ENCODE data around the gene LUZP2. TPM values are rescaled to one million over a fixed set of nuclear protein-coding genes. Genes with fewer than 3 reads are reported as not detected.

LUZP2 gene
- total RNA-seq (2014; rRNA removed; shearing (Covaris generic)): not detected in 2 replicates
- not detected in 2 replicates for polyA plus RNA-seq (2015; cell fraction: cytosol; rRNA removed)
- polyA plus RNA-seq (2015; cell fraction: nucleus; rRNA removed): not detected in 2 replicates

GRCh38 chr11:24496736-24497725, at the start of gene LUZP2:
Gene LUZP2, plus strand, starts transcription at chr11:24497053.
- in situ Hi-C loops (cut with HindIII; ENCODE audit: low pct_unique_long_range_greater_than_20kb, low sequenced_read_pairs): no loop called here
- DNase-seq (ENCODE audit: low read depth, low spot score): no peak

- DNase-seq (ENCODE audit: low read depth, low spot score): no peak
- in situ Hi-C loops (cut with HindIII; ENCODE audit: low pct_unique_long_range_greater_than_20kb, low sequenced_read_pairs): no loop called here
These were observed 43.6 kb upstream of the LUZP2 start for GRCh38 chr11:24453129-24453718.

- in situ Hi-C loops (cut with HindIII; ENCODE audit: low pct_unique_long_range_greater_than_20kb, low sequenced_read_pairs): no loop called here
These were observed 38.9 kb upstream of the LUZP2 start for GRCh38 chr11:24457985-24458384.

GRCh38 chr11:24470431-24470830, 26.4 kb upstream of the LUZP2 start:
- no peak for DNase-seq (ENCODE audit: low read depth, low spot score)
- in situ Hi-C loops (cut with HindIII; ENCODE audit: low pct_unique_long_range_greater_than_20kb, low sequenced_read_pairs): no loop called here

More at GRCh38 chr11:24457985-24458384, 38.9 kb upstream of the LUZP2 start:
- no peak for DNase-seq (ENCODE audit: low read depth, low spot score)

GRCh38 chr11:24471084-24471483, 25.8 kb upstream of the LUZP2 start:
- in situ Hi-C loops (cut with HindIII; ENCODE audit: low pct_unique_long_range_greater_than_20kb, low sequenced_read_pairs): no loop called here

GRCh38 chr11:24478718-24479117, 18.1 kb upstream of the LUZP2 start:
- in situ Hi-C loops (cut with HindIII; ENCODE audit: low pct_unique_long_range_greater_than_20kb, low sequenced_read_pairs): no loop called here
- no peak for DNase-seq (ENCODE audit: low read depth, low spot score)

More at GRCh38 chr11:24471084-24471483, 25.8 kb upstream of the LUZP2 start:
- DNase-seq (ENCODE audit: low read depth, low spot score): no peak

- no peak for DNase-seq (ENCODE audit: low read depth, low spot score)
- in situ Hi-C loops (cut with HindIII; ENCODE audit: low pct_unique_long_range_greater_than_20kb, low sequenced_read_pairs): no loop called here
These were observed 7.4 kb upstream of the LUZP2 start for GRCh38 chr11:24489477-24489876.

GRCh38 chr11:24496386-24496735, 492 bp upstream of the LUZP2 start:
- no peak for DNase-seq (ENCODE audit: low read depth, low spot score)
- in situ Hi-C loops (cut with HindIII; ENCODE audit: low pct_unique_long_range_greater_than_20kb, low sequenced_read_pairs): no loop called here

GRCh38 chr11:24497831-24498230, 978 bp downstream of the LUZP2 start:
- in situ Hi-C loops (cut with HindIII; ENCODE audit: low pct_unique_long_range_greater_than_20kb, low sequenced_read_pairs): no loop called here

GRCh38 chr11:24502425-24502824, 5.6 kb downstream of the LUZP2 start:
- DNase-seq (ENCODE audit: low read depth, low spot score): no peak
- in situ Hi-C loops (cut with HindIII; ENCODE audit: low pct_unique_long_range_greater_than_20kb, low sequenced_read_pairs): no loop called here

More at GRCh38 chr11:24497831-24498230, 978 bp downstream of the LUZP2 start:
- no peak for DNase-seq (ENCODE audit: low read depth, low spot score)

- DNase-seq (ENCODE audit: low read depth, low spot score): peak; percentile 33
- in situ Hi-C loops (cut with HindIII; ENCODE audit: low pct_unique_long_range_greater_than_20kb, low sequenced_read_pairs): no loop called here
These were observed 12.3 kb downstream of the LUZP2 start for GRCh38 chr11:24509114-24509513.

- in situ Hi-C loops (cut with HindIII; ENCODE audit: low pct_unique_long_range_greater_than_20kb, low sequenced_read_pairs): no loop called here
- no peak for DNase-seq (ENCODE audit: low read depth, low spot score)
These were observed 14.7 kb downstream of the LUZP2 start for GRCh38 chr11:24511511-24511910.

- no peak for DNase-seq (ENCODE audit: low read depth, low spot score)
- in situ Hi-C loops (cut with HindIII; ENCODE audit: low pct_unique_long_range_greater_than_20kb, low sequenced_read_pairs): no loop called here
These were observed 16.8 kb downstream of the LUZP2 start for GRCh38 chr11:24513479-24514218.

GRCh38 chr11:24514219-24514594, 17.4 kb downstream of the LUZP2 start:
- no peak for DNase-seq (ENCODE audit: low read depth, low spot score)
- in situ Hi-C loops (cut with HindIII; ENCODE audit: low pct_unique_long_range_greater_than_20kb, low sequenced_read_pairs): no loop called here

GRCh38 chr11:24515632-24516031, 18.8 kb downstream of the LUZP2 start:
- DNase-seq (ENCODE audit: low read depth, low spot score): no peak
- in situ Hi-C loops (cut with HindIII; ENCODE audit: low pct_unique_long_range_greater_than_20kb, low sequenced_read_pairs): no loop called here

- in situ Hi-C loops (cut with HindIII; ENCODE audit: low pct_unique_long_range_greater_than_20kb, low sequenced_read_pairs): no loop called here
- no peak for DNase-seq (ENCODE audit: low read depth, low spot score)
These were observed 19.8 kb downstream of the LUZP2 start for GRCh38 chr11:24516638-24517037.

GRCh38 chr11:24521601-24522000, 24.7 kb downstream of the LUZP2 start:
- in situ Hi-C loops (cut with HindIII; ENCODE audit: low pct_unique_long_range_greater_than_20kb, low sequenced_read_pairs): no loop called here

GRCh38 chr11:24524156-24524555, 27.3 kb downstream of the LUZP2 start:
- no peak for DNase-seq (ENCODE audit: low read depth, low spot score)
- in situ Hi-C loops (cut with HindIII; ENCODE audit: low pct_unique_long_range_greater_than_20kb, low sequenced_read_pairs): no loop called here

More at GRCh38 chr11:24521601-24522000, 24.7 kb downstream of the LUZP2 start:
- no peak for DNase-seq (ENCODE audit: low read depth, low spot score)
